ENCODE measurements around the gene VDAC1.

Gene VDAC1

GRCh38 chr5:133992429-133993155, 12.2 kb downstream of the VDAC1 start:
- Histone ChIP-seq H3K4me2 (ENCODE audit: low read length) (no peak overlapping the region), H3K79me2 (ENCODE audit: control insufficient read depth, low read length) (peaks cover 88% of the 10 kb centered on the region), H3K9me3 (ENCODE audit: control insufficient read depth, insufficient read depth, low read length) (no peaks in the 10 kb centered on the region), H3K4me1 (ENCODE audit: control insufficient read depth, low read length) (peaks cover 48% of the 10 kb centered on the region), H3K27ac (ENCODE audit: low read depth, low read length) (no peak overlapping the region), H3K4me3 (ENCODE audit: low read length) (no peak overlapping the region), H3K27me3 (ENCODE audit: control insufficient read depth, low read length) (no peaks in the 10 kb centered on the region), H3K36me3 (ENCODE audit: control insufficient read depth, low read length) (peaks cover 78% of the 10 kb centered on the region), H3F3A (ENCODE audit: control insufficient read depth, insufficient read depth) (no peaks in the 10 kb centered on the region), H4K20me1 (ENCODE audit: control insufficient read depth, insufficient read depth, low read depth, low read length) (peaks cover 33% of the 10 kb centered on the region), H3K9me2 (replicated peaks; ENCODE audit: control insufficient read depth, low read length) (no peaks in the 10 kb centered on the region)
- TF ChIP-seq CTCF (IDR thresholded peaks at IDR 0.05; ENCODE audit: low read depth, low read length, poor library complexity, severe bottlenecking) (no peak), EZH2phosphoT487 (IDR thresholded peaks at IDR 0.05; ENCODE audit: borderline replicate concordance, low read length) (no peak)

DNA sequence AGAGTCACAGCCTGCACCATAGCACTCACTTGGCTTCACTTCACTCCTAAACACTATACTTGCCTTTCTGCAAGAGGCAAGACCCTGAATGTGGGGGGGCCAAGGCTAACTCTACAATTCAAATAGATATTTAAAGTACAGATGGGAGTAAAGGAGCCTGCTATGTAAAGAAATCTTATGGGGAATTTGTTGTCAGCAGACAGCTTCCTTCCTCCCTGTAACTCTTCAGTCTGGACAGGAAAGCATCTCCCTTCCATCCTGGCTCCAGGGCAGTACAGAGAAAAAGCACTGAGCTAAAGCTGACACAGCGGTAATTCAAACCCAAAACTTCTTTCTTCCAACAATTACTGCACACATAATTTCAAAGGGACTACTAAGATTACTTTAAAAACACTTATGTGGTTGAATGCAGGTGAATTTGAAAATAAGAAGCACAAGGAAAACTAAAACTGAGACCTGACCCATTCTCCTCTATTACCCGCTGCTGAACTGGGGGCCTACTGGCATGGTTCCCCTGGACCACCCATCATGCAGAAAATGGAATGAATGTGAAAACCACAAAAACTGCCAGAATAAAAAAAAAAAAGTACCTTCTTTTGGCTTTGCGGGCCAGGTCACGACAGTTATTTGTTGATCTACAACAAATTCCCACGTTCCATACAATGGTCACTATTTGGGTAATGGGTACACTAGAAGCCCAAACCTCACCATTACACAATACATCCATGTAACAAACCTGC, 13.4 kb downstream of the VDAC1 start:
- Histone ChIP-seq H4K20me1 (ENCODE audit: control insufficient read depth, insufficient read depth, low read depth, low read length) (peaks cover 33% of the 10 kb centered on the region), H3F3A (ENCODE audit: control insufficient read depth, insufficient read depth) (no peaks in the 10 kb centered on the region), H3K36me3 (ENCODE audit: control insufficient read depth, low read length) (peaks cover 85% of the 10 kb centered on the region), H3K27ac (ENCODE audit: low read depth, low read length) (no peak overlapping the region), H3K79me2 (ENCODE audit: control insufficient read depth, low read length) (peaks cover 87% of the 10 kb centered on the region), H3K27me3 (ENCODE audit: control insufficient read depth, low read length) (no peaks in the 10 kb centered on the region), H3K9me2 (replicated peaks; ENCODE audit: control insufficient read depth, low read length) (no peaks in the 10 kb centered on the region), H3K4me1 (ENCODE audit: control insufficient read depth, low read length) (peaks cover 39% of the 10 kb centered on the region), H3K4me3 (ENCODE audit: low read length) (no peak overlapping the region), H3K9me3 (ENCODE audit: control insufficient read depth, insufficient read depth, low read length) (no peaks in the 10 kb centered on the region), H3K4me2 (ENCODE audit: low read length) (no peak overlapping the region)
- TF ChIP-seq CTCF (IDR thresholded peaks at IDR 0.05; ENCODE audit: low read depth, low read length, poor library complexity, severe bottlenecking) (no peak), EZH2phosphoT487 (IDR thresholded peaks at IDR 0.05; ENCODE audit: borderline replicate concordance, low read length) (no peak)

DNA sequence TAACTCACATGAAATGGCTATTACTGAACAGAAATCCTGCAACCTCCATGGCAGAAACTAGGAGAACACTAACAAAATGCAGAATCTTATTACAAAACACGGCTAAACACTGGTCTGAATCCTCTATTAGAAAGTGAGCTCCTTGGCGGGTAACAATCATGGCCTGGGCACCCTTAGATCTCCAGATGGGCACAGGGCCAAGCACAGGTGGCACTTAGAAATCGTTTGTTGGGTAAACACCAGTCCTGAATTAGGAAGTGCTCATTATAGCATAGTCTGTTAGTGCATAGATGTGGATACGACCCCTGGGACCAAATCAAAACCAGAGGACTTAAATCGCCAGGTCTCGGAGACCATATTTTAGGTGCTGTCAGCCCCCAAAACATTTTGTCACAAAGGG, 14.4 kb downstream of the VDAC1 start:
- Histone ChIP-seq H3K36me3 (ENCODE audit: control insufficient read depth, low read length) (peaks cover 85% of the 10 kb centered on the region), H3K79me2 (ENCODE audit: control insufficient read depth, low read length) (peaks cover 87% of the 10 kb centered on the region)

More for the DNA sequence above, 14.4 kb downstream of the VDAC1 start:
- Histone ChIP-seq H3K4me1 (ENCODE audit: control insufficient read depth, low read length) (peaks cover 30% of the 10 kb centered on the region), H3K9me2 (replicated peaks; ENCODE audit: control insufficient read depth, low read length) (no peaks in the 10 kb centered on the region), H3K9me3 (ENCODE audit: control insufficient read depth, insufficient read depth, low read length) (no peaks in the 10 kb centered on the region), H3K27ac (ENCODE audit: low read depth, low read length) (no peak overlapping the region), H3K27me3 (ENCODE audit: control insufficient read depth, low read length) (no peaks in the 10 kb centered on the region), H3K4me3 (ENCODE audit: low read length) (no peak overlapping the region), H3K4me2 (ENCODE audit: low read length) (no peak overlapping the region), H3F3A (ENCODE audit: control insufficient read depth, insufficient read depth) (no peaks in the 10 kb centered on the region), H4K20me1 (ENCODE audit: control insufficient read depth, insufficient read depth, low read depth, low read length) (peaks cover 24% of the 10 kb centered on the region)
- TF ChIP-seq EZH2phosphoT487 (IDR thresholded peaks at IDR 0.05; ENCODE audit: borderline replicate concordance, low read length) (no peak), CTCF (IDR thresholded peaks at IDR 0.05; ENCODE audit: low read depth, low read length, poor library complexity, severe bottlenecking) (no peak)
